Epithelial cell of esophagus (primary cell): ENCODE data around the gene SERPINB8.

Experiments used
- DNase-seq: peaks from one replicate; pipeline ENCODE4 v3.0.0; 2010; ENCODE audit warnings: low read depth
- H3K4me3 ChIP-seq: 2 replicates; pipeline ENCODE4 v1.5.1; 2011; ENCODE audit warnings: mild to moderate bottlenecking, low read length, control low read depth
- TF ChIP-seq, protein P1 (sequence below): IDR thresholded peaks from 2 replicates; pipeline ENCODE4 v1.5.1; 2011; ENCODE audit warnings: low read depth, mild to moderate bottlenecking, low read length, control low read depth, inconsistent platforms; ENCODE audit not compliant: insufficient read depth; ENCODE audit errors: missing control alignments

The SERPINB8 gene

DNA sequence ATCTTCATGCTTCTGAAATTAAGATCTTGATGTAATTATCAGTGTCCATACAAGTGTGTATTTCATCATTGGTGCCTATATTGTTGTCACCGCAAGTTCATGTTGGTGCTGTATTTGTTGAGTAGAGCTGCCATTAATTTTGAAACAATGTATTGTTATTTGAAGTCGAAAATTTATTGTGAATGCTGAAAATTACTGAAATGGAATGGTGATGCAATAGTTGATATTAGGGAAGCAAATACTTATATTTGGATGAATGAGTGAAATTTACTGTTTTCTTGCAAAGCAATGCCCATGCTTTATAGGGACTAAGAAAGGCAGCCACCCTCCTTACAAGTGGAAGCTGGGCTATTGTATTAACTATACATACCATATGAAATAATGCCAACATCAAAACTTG, 41.6 kb downstream of the SERPINB8 start:
- TF ChIP-seq, protein P1, sequence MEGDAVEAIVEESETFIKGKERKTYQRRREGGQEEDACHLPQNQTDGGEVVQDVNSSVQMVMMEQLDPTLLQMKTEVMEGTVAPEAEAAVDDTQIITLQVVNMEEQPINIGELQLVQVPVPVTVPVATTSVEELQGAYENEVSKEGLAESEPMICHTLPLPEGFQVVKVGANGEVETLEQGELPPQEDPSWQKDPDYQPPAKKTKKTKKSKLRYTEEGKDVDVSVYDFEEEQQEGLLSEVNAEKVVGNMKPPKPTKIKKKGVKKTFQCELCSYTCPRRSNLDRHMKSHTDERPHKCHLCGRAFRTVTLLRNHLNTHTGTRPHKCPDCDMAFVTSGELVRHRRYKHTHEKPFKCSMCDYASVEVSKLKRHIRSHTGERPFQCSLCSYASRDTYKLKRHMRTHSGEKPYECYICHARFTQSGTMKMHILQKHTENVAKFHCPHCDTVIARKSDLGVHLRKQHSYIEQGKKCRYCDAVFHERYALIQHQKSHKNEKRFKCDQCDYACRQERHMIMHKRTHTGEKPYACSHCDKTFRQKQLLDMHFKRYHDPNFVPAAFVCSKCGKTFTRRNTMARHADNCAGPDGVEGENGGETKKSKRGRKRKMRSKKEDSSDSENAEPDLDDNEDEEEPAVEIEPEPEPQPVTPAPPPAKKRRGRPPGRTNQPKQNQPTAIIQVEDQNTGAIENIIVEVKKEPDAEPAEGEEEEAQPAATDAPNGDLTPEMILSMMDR, result no peak
- no peak overlapping the region for H3K4me3 ChIP-seq
- DNase-seq, result no peak

DNA sequence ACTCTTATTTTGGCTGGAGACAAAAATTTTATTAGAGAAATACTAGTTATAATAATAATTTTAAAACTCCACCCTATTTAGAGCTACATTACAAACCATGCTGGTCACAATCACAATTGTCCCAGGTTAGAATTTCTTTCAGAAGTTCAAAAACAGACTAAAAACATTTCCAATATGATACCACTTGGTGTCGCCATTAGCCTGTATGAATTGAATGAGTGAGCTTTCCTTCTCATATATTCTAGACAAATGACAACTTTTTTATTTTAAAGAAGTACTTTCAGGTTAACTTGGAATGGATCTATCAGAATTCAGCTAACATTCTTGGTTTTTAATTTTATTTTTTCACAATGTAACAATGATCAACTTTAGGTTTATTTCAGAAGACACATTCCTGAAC, 48.0 kb downstream of the SERPINB8 start:
- TF ChIP-seq, protein P1, result peak; percentile 45
- no peak overlapping the region for H3K4me3 ChIP-seq
- DNase-seq, result peak; percentile 39

GRCh38 chr18:64019922-64020756, 50.3 kb downstream of the SERPINB8 start:
- DNase-seq, result no peak
- TF ChIP-seq, protein P1, result no peak
- no peak overlapping the region for H3K4me3 ChIP-seq

- H3K4me3 ChIP-seq, result no peak overlapping the region
- no peak for DNase-seq
- TF ChIP-seq, protein P1, result no peak
These were observed 56.5 kb downstream of the SERPINB8 start for GRCh38 chr18:64026350-64026749.

- TF ChIP-seq, protein P1, result no peak
- DNase-seq, result no peak
- no peak overlapping the region for H3K4me3 ChIP-seq
These were observed 58.2 kb downstream of the SERPINB8 start for GRCh38 chr18:64027931-64028695.

GRCh38 chr18:64029096-64029495, 59.2 kb downstream of the SERPINB8 start:
- TF ChIP-seq, protein P1, result no peak
- no peak overlapping the region for H3K4me3 ChIP-seq
- no peak for DNase-seq
